PFSK-1 (cell line): ENCODE measurements around the gene CACNA1D.

ENCODE experiments used
- FOXP2 ChIP-seq: optimal IDR thresholded peaks from 2 replicates; pipeline ENCODE3; 2011; ENCODE audit warnings: borderline replicate concordance, control low read depth, inconsistent platforms; ENCODE audit not compliant: insufficient read depth; ENCODE audit errors: extremely low read length, extremely low read depth
- POLR2AphosphoS5 ChIP-seq: IDR thresholded peaks from 2 replicates; pipeline ENCODE4 v1.6.1; 2012; ENCODE audit warnings: low read depth, mild to moderate bottlenecking, control low read depth, low read length, moderate library complexity
- REST ChIP-seq, 2 experiments: IDR thresholded peaks; 2 replicates each; pipeline versions ENCODE4 v1.6.1 to v1.8.0; 2011 to 2012; ENCODE audit warnings: low read depth in 2 of 2, low read length in 2 of 2, control low read depth in 1 of 2, inconsistent platforms in 1 of 2, mild to moderate bottlenecking in 1 of 2, moderate library complexity in 1 of 2; ENCODE audit not compliant: insufficient read depth in 1 of 2
- SIN3A ChIP-seq: IDR thresholded peaks from 2 replicates; pipeline ENCODE4 v1.6.1; 2012; ENCODE audit warnings: mild to moderate bottlenecking, low read length, moderate library complexity, borderline replicate concordance; ENCODE audit not compliant: insufficient read depth
- TAF1 ChIP-seq: IDR thresholded peaks from 2 replicates; pipeline ENCODE4 v1.6.1; 2012; ENCODE audit warnings: low read length, control low read depth, borderline replicate concordance; ENCODE audit not compliant: insufficient read depth

- TF ChIP-seq POLR2AphosphoS5: no peak
- no peak for TF ChIP-seq REST (IDR thresholded peaks at IDR 0.05; ENCODE audit: insufficient read depth in 1 of 2, low read depth in 2 of 2, low read length in 2 of 2)
- no peak for TF ChIP-seq TAF1
- TF ChIP-seq SIN3A: no peak
- no peak for TF ChIP-seq FOXP2
Measured at GRCh38 chr3:53849916-53850315, 355.5 kb downstream of the CACNA1D start.
